Body of pancreas (tissue), 4 donors: ENCODE results near the gene EPHA10.

Source experiments
- POLR2A ChIP-seq, 3 donors: fragments of 450-650 bp; IDR thresholded peaks; one replicate each; pipeline ENCODE4 v1.6.1; 2016; ENCODE audit warnings: antibody characterized with exemption in 3 of 3, mild to moderate bottlenecking in 2 of 3
- TF ChIP-seq, protein P1 (sequence below), 7 experiments: fragments of 450-650 bp in 4 of 7; fragments of 200-600 bp in 3 of 7; sonication (generic) in 3 of 7; IDR thresholded peaks; one replicate each; pipeline ENCODE4 v1.5.1; 2016 to 2019; ENCODE audit warnings: antibody characterized with exemption in 7 of 7

DNA sequence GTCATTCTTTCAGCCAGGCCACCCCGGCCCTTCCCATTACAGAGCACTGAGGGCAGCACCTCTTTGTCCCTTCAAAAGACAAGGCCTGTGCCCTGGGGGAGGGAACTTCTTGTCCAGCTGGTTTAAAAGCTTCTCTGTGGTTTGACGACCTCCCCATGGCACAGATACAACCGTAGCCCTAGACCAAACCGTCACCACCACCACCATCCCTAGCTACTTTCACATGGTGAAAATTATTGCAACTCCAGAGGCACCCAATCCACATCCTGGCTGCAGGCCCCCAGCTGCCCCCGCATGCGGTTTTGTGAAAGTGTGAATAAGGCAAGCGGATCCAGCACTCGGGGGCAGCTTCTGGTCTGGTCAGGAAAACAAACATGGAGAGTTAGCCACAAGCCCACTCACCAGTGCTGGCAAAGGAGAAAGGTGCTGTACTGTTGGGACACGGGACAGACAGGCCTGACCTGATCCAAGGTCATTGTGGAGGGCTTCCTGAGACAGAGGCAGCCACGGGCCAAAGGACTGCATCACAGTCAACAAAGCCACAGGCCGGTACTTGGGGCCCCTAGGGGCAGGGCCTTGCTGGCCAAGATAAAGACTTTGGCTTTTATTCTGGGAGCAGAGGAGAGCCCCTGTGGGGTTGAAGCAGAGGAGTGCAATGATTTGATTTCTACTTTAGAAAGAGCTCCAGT lies 41.4 kb downstream of the EPHA10 start:
- TF ChIP-seq, protein P1, sequence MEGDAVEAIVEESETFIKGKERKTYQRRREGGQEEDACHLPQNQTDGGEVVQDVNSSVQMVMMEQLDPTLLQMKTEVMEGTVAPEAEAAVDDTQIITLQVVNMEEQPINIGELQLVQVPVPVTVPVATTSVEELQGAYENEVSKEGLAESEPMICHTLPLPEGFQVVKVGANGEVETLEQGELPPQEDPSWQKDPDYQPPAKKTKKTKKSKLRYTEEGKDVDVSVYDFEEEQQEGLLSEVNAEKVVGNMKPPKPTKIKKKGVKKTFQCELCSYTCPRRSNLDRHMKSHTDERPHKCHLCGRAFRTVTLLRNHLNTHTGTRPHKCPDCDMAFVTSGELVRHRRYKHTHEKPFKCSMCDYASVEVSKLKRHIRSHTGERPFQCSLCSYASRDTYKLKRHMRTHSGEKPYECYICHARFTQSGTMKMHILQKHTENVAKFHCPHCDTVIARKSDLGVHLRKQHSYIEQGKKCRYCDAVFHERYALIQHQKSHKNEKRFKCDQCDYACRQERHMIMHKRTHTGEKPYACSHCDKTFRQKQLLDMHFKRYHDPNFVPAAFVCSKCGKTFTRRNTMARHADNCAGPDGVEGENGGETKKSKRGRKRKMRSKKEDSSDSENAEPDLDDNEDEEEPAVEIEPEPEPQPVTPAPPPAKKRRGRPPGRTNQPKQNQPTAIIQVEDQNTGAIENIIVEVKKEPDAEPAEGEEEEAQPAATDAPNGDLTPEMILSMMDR (IDR thresholded peaks at IDR 0.05), result no peak
- TF ChIP-seq POLR2A (IDR thresholded peaks at IDR 0.05), result no peak
